Ascending aorta (tissue), 2 donors: ENCODE data around the gene MAN1C1. TPM values are rescaled to one million over a fixed set of nuclear protein-coding genes. Genes with fewer than 3 reads are reported as not detected.
A peak's percentile ranks its signal among the peaks of the same experiment; 100 is the strongest.

Experiments used
- DNase-seq, 2 donors: peaks; one replicate each; pipeline ENCODE4 v3.0.0-alpha.2; 2019; ENCODE audit warnings: low spot score in 2 of 2
- H3K27ac ChIP-seq, 2 donors: fragments of 200-600 bp; sonication (generic); one replicate each; pipeline ENCODE4 v1.5.1; 2016 to 2017; ENCODE audit warnings: mild to moderate bottlenecking in 1 of 2
- H3K27me3 ChIP-seq: fragments of 200-600 bp; sonication (generic); one replicate; pipeline ENCODE4 v1.5.1; 2017
- H3K36me3 ChIP-seq, 2 donors: fragments of 200-600 bp; sonication (generic); one replicate each; pipeline ENCODE4 v1.5.1; 2016
- H3K4me1 ChIP-seq, 2 donors: fragments of 200-600 bp; sonication (generic); one replicate each; pipeline ENCODE4 v1.5.1; 2016 to 2017; ENCODE audit warnings: mild to moderate bottlenecking in 1 of 2
- H3K4me3 ChIP-seq, 2 donors: fragments of 200-600 bp; sonication (generic); one replicate each; pipeline ENCODE4 v1.5.1; 2016 to 2017; ENCODE audit warnings: mild to moderate bottlenecking in 1 of 2
- H3K9me3 ChIP-seq, 2 donors: fragments of 200-600 bp; sonication (generic); one replicate each; pipeline ENCODE4 v1.5.1; 2016
- CTCF ChIP-seq, 3 experiments: fragments of 200-600 bp in 2 of 3; fragments of 450-650 bp in 1 of 3; sonication (generic) in 2 of 3; IDR thresholded peaks; one replicate each; pipeline ENCODE4 v1.5.1; 2016 to 2019; ENCODE audit warnings: antibody characterized with exemption in 3 of 3, mild to moderate bottlenecking in 1 of 3, moderate library complexity in 1 of 3
- intact Hi-C: fragments of 100-400 bp; cut with DNase I; formaldehyde crosslinking; loops from one replicate; pipeline ENCODE4 v1.15.1; 2023
- total RNA-seq: library from RNA; depleted of rRNA; stranded (reverse); fragments of >200 nt; gene quantifications from one replicate; pipeline ENCODE4 v1.1.0, GENCODE V29; 2016

The MAN1C1 gene
- total RNA-seq, 1 donor from 2014 or later, result 14.3 TPM

- DNase-seq, result no peak
- TF ChIP-seq CTCF (IDR thresholded peaks at IDR 0.05), result no peak
- H3K27me3 ChIP-seq, result no peaks in the 10 kb centered on the region
- H3K27ac ChIP-seq, result peak overlapping the region; percentile 47 to 66
- H3K9me3 ChIP-seq, result no peaks in the 10 kb centered on the region
- intact Hi-C loops, result loop anchor here (2.0 to 5.0 kb wide), 2 partner anchors 126 to 379 kb away; partner anchors contain the start of gene PAFAH2
- H3K4me1 ChIP-seq, result peaks cover 14 to 19% of the 10 kb centered on the region in 2 donors
- H3K4me3 ChIP-seq, result peak overlapping the region; percentile 93 to 99
- no peaks in the 10 kb centered on the region for H3K36me3 ChIP-seq
Observed at GRCh38 chr1:25618433-25618808, 1.8 kb downstream of the MAN1C1 start.

- DNase-seq, result no peak
- H3K9me3 ChIP-seq, result no peaks in the 10 kb centered on the region
- H3K4me3 ChIP-seq, result peak overlapping the region in 1 of 2 donors; percentile 99
- H3K27me3 ChIP-seq, result no peaks in the 10 kb centered on the region
- no peaks in the 10 kb centered on the region for H3K36me3 ChIP-seq
- intact Hi-C loops, result loop anchor here (2.0 to 5.0 kb wide), 2 partner anchors 126 to 378 kb away; partner anchors contain the start of gene PAFAH2
- peak; percentile 75 to 88 (median 85) for TF ChIP-seq CTCF (IDR thresholded peaks at IDR 0.05)
- H3K4me1 ChIP-seq, result peaks cover 14 to 19% of the 10 kb centered on the region in 2 donors
- H3K27ac ChIP-seq, result no peak overlapping the region
Observed at GRCh38 chr1:25619101-25619890, 2.7 kb downstream of the MAN1C1 start.

- Histone ChIP-seq H3K36me3 (no peaks in the 10 kb centered on the region), H3K4me3 (peak overlapping the region in 1 of 2 donors; percentile 11), H3K27me3 (no peaks in the 10 kb centered on the region), H3K27ac (no peak overlapping the region), H3K9me3 (no peaks in the 10 kb centered on the region), H3K4me1 (peaks cover 14 to 19% of the 10 kb centered on the region in 2 donors)
- TF ChIP-seq CTCF (IDR thresholded peaks at IDR 0.05), result no peak
- intact Hi-C loops, result no loop called here
- no peak for DNase-seq
Observed at GRCh38 chr1:25620211-25620610, 3.6 kb downstream of the MAN1C1 start.

- Histone ChIP-seq H3K36me3 (no peaks in the 10 kb centered on the region), H3K27ac (no peak overlapping the region), H3K4me1 (peaks cover 12 to 16% of the 10 kb centered on the region in 2 donors), H3K27me3 (no peaks in the 10 kb centered on the region), H3K4me3 (no peak overlapping the region), H3K9me3 (no peaks in the 10 kb centered on the region)
- intact Hi-C loops, result no loop called here
- DNase-seq, result no peak
- TF ChIP-seq CTCF (IDR thresholded peaks at IDR 0.05), result no peak
Observed at GRCh38 chr1:25620701-25621350, 4.2 kb downstream of the MAN1C1 start.

GRCh38 chr1:25621876-25622275 lies 5.3 kb downstream of the MAN1C1 start:
- no peaks in the 10 kb centered on the region for H3K36me3 ChIP-seq
- intact Hi-C loops, result no loop called here
- no peak for DNase-seq
- H3K27me3 ChIP-seq, result no peaks in the 10 kb centered on the region
- H3K4me3 ChIP-seq, result no peak overlapping the region
- no peak for TF ChIP-seq CTCF (IDR thresholded peaks at IDR 0.05)
- no peaks in the 10 kb centered on the region for H3K9me3 ChIP-seq
- no peak overlapping the region for H3K27ac ChIP-seq
- H3K4me1 ChIP-seq, result peaks cover 8 to 15% of the 10 kb centered on the region in 2 donors
